ENCODE results near the gene SYT5. TPM values are rescaled to one million over a fixed set of nuclear protein-coding genes. Genes with fewer than 3 reads are reported as not detected.

The SYT5 gene
- total RNA-seq (2021) (1.3 and 2.8 TPM in 2 replicates), Bru-seq, nascent RNA (percentile 29 among the genes with signal in this experiment), BruChase-seq, experiment 1, labeled RNA remaining after a 2-hour chase (percentile 38 among the genes with signal in this experiment), BruChase-seq, experiment 2, labeled RNA remaining after a 6-hour chase (percentile 37 among the genes with signal in this experiment)
- long read RNA-seq, partial matches to known transcripts: 0 of 8 reads
- long read RNA-seq, other reads (novel, unspliced or antisense): 8 of 8 reads

GRCh38 chr19:55179606-55180484 lies at the start of gene SYT5:
TSS of gene SYT5 (minus strand) at chr19:55180289. CDS start at chr19:55179041, 1,248 bp downstream.
- Histone ChIP-seq H3K27me3 (ENCODE audit: insufficient read depth, low read depth) (no peaks in the 10 kb centered on the region), H2AFZ (no peak within 1 kb of the TSS), H3K4me1 (replicated peaks; ENCODE audit: insufficient read depth) (no peaks in the 10 kb centered on the region), H3K36me3 (ENCODE audit: low read depth) (no peaks in the 10 kb centered on the region), H3K79me2 (ENCODE audit: low read depth) (no peaks in the 10 kb centered on the region), H3K27ac (no peak within 1 kb of the TSS), H4K20me1 (ENCODE audit: insufficient read depth) (no peaks in the 10 kb centered on the region), H3F3A (ENCODE audit: insufficient read depth, low read depth) (peaks cover 6% of the 10 kb centered on the region; the same call in 1 of the 2 replicates), H3K4me2 (peak within 1 kb of the TSS; percentile 57), H3K4me3 (peak within 1 kb of the TSS; percentile 34; the same call in 1 of the 2 replicates), H3K9me3 (ENCODE audit: insufficient read depth, low read depth) (no peaks in the 10 kb centered on the region), H3K9me2 (ENCODE audit: insufficient read depth) (no peaks in the 10 kb centered on the region)
- no TSS peak for BruUV-seq (replicated peaks)
- TF ChIP-seq EZH2 (IDR thresholded peaks at IDR 0.05; ENCODE audit: low read depth) (no peak), CTCF (conservative IDR thresholded peaks at IDR 0.05) (no peak)
- ChIA-PET CTCF (interaction anchor here (0.7 kb wide), 1 partner anchor 27 kb away, joined by 6 read pairs; no protein-coding TSS in a partner anchor), POLR2A (ENCODE audit: unreplicated experiment) (no interaction called here)
- intact Hi-C loops (cut with micrococcal nuclease; ENCODE audit: unreplicated experiment): no loop called here
- no peak for DNase-seq

- intact Hi-C loops (cut with micrococcal nuclease; ENCODE audit: unreplicated experiment): no loop called here
- CTCF ChIA-PET: no interaction called here
- no peaks in the 10 kb centered on the region for H3K27me3 ChIP-seq (ENCODE audit: insufficient read depth, low read depth)
- H3K4me3 ChIP-seq: no peak overlapping the region
- no peaks in the 10 kb centered on the region for H3K79me2 ChIP-seq (ENCODE audit: low read depth)
- no peak for DNase-seq
- no peaks in the 10 kb centered on the region for H3K4me1 ChIP-seq (replicated peaks; ENCODE audit: insufficient read depth)
- POLR2A ChIA-PET (ENCODE audit: unreplicated experiment): no interaction called here
- no peaks in the 10 kb centered on the region for H3K9me3 ChIP-seq (ENCODE audit: insufficient read depth, low read depth)
- peaks cover 8% of the 10 kb centered on the region; the same call in 1 of the 2 replicates for H3K36me3 ChIP-seq (ENCODE audit: low read depth)
- TSS peak; percentile 74 for BruUV-seq (replicated peaks)
- no peaks in the 10 kb centered on the region for H3K9me2 ChIP-seq (ENCODE audit: insufficient read depth)
- H3K4me2 ChIP-seq: no peak overlapping the region
- no peak overlapping the region for H3K27ac ChIP-seq
- peaks cover 54% of the 10 kb centered on the region for H4K20me1 ChIP-seq (ENCODE audit: insufficient read depth)
- no peak overlapping the region for H2AFZ ChIP-seq
- H3F3A ChIP-seq (ENCODE audit: insufficient read depth, low read depth): peaks cover 11% of the 10 kb centered on the region; the same call in 1 of the 2 replicates
- TF ChIP-seq EZH2 (IDR thresholded peaks at IDR 0.05; ENCODE audit: low read depth) (no peak), CTCF (conservative IDR thresholded peaks at IDR 0.05) (no peak)
Observed at GRCh38 chr19:55229789-55230182, 49.7 kb upstream of the SYT5 start.

GRCh38 chr19:55229145-55229788 lies 49.2 kb upstream of the SYT5 start:
- no peaks in the 10 kb centered on the region for H3K9me3 ChIP-seq (ENCODE audit: insufficient read depth, low read depth)
- POLR2A ChIA-PET (ENCODE audit: unreplicated experiment): no interaction called here
- H2AFZ ChIP-seq: no peak overlapping the region
- H3K27me3 ChIP-seq (ENCODE audit: insufficient read depth, low read depth): no peaks in the 10 kb centered on the region
- no peak overlapping the region for H3K4me2 ChIP-seq
- CTCF ChIA-PET: no interaction called here
- intact Hi-C loops (cut with micrococcal nuclease; ENCODE audit: unreplicated experiment): no loop called here
- H3K4me3 ChIP-seq: no peak overlapping the region
- no peak overlapping the region for H3K27ac ChIP-seq
- no peaks in the 10 kb centered on the region for H3K79me2 ChIP-seq (ENCODE audit: low read depth)
- peaks cover 53% of the 10 kb centered on the region for H4K20me1 ChIP-seq (ENCODE audit: insufficient read depth)
- DNase-seq: no peak
- no TSS peak for BruUV-seq (replicated peaks)
- H3K36me3 ChIP-seq (ENCODE audit: low read depth): peaks cover 8% of the 10 kb centered on the region; the same call in 1 of the 2 replicates
- TF ChIP-seq EZH2 (IDR thresholded peaks at IDR 0.05; ENCODE audit: low read depth) (no peak), CTCF (conservative IDR thresholded peaks at IDR 0.05) (no peak)
- H3F3A ChIP-seq (ENCODE audit: insufficient read depth, low read depth): peaks cover 6% of the 10 kb centered on the region; the same call in 1 of the 2 replicates
- H3K4me1 ChIP-seq (replicated peaks; ENCODE audit: insufficient read depth): no peaks in the 10 kb centered on the region
- no peaks in the 10 kb centered on the region for H3K9me2 ChIP-seq (ENCODE audit: insufficient read depth)

All from PC-9 (cell line).